Left cardiac atrium (tissue), 4 donors: ENCODE data around the gene PDZD7. TPM values are rescaled to one million over a fixed set of nuclear protein-coding genes. Genes with fewer than 3 reads are reported as not detected.

Experiments used
- ATAC-seq, 2 donors: fragments of 200-7000 bp; cut with Tn5 transposase; one replicate each; pipeline ENCODE4 v1.9.1; 2020; ENCODE audit warnings: mild to moderate bottlenecking in 2 of 2, moderate library complexity in 2 of 2
- DNase-seq: peaks from one replicate; pipeline ENCODE4 v3.0.0-alpha.2; 2020
- intact Hi-C, 2 donors: fragments of 100-400 bp; cut with DNase I; formaldehyde crosslinking; loops; one replicate each; pipeline versions ENCODE4 v1.14.1 to v1.15.1; 2022 to 2023
- total RNA-seq, 2 donors: library from RNA; stranded (reverse); fragmentation: NEBNext Ultra II Directional; extraction: Animal tissue kit (Norgen Biotek cat#: 25700); gene quantifications; one replicate each; pipeline ENCODE4 v1.2.1, GENCODE V29; 2021
- donor health status: DM: no; HTN: yes; CAD: no.
- donor health status: DM: no; HTN: yes; CAD: no; lungs with severe emphysema.
- donor health status: DM: yes; HTN: yes; CAD: no.
- donor health status: Dilated cardiomyopathy.

Gene PDZD7
- total RNA-seq, 2 donors from 2014 or later: 0.44 to 0.50 TPM

DNA sequence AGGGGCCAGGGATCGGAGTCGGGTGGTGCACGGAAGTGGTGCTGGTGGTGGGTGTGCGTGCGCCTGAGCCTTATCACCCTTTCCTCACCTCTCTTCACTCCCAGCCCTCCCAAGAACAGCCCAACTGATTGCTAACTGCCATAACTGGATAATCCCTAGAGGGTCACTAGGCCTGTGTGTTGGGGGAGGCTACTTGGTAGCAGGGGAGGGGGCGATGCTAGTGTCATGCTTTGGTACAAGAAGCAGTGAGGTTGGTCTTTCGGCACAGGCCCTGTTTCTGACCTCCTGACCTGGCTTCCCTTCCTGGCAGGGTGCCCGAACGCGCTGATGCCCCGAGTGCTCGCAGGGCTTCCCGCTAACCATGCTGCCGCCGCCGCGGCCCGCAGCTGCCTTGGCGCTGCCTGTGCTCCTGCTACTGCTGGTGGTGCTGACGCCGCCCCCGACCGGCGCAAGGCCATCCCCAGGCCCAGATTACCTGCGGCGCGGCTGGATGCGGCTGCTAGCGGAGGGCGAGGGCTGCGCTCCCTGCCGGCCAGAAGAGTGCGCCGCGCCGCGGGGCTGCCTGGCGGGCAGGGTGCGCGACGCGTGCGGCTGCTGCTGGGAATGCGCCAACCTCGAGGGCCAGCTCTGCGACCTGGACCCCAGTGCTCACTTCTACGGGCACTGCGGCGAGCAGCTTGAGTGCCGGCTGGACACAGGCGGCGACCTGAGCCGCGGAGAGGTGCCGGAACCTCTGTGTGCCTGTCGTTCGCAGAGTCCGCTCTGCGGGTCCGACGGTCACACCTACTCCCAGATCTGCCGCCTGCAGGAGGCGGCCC, 31.5 kb upstream of the PDZD7 start:
- ATAC-seq: peak; percentile 10 to 16

DNA sequence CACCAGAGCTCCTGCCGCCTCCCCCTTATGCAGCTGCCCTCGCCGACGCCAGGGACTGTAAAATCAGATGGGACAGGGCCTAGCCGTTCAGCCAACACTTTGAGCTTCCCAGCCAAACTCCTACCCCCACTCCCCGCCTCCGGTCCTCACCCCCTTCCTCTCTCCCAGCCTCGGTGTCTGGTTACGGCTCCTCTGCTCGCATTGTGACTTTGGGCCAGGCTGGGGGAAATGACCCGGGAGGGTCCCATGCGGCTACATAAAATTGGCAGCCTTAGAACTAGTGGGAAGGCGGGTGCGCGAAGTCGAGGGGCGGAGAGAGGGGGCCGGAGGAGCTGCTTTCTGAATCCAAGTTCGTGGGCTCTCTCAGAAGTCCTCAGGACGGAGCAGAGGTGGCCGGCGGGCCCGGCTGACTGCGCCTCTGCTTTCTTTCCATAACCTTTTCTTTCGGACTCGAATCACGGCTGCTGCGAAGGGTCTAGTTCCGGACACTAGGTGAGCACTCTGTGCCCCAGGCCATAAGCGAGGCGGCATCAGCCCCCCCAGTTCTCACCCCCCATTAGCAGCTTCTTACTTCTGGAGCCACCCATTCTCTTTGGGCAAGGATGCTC, 30.8 kb upstream of the PDZD7 start, which contains the start of gene KAZALD1:
TSS of gene KAZALD1 (plus strand) at position 366 of the 608 bp plus-strand sequence. CDS start 604 bp downstream, outside the sequence.
- intact Hi-C loops: loop anchor here in 1 of 2 donors (2.0 kb wide), 1 partner anchor 19 kb away; no protein-coding TSS in a partner anchor
- ATAC-seq (peak; percentile 44 to 56), DNase-seq (peak; percentile 69)

More for the DNA sequence above, 31.5 kb upstream of the PDZD7 start:
- peak; percentile 66 for DNase-seq
- intact Hi-C loops: no loop called here

DNA sequence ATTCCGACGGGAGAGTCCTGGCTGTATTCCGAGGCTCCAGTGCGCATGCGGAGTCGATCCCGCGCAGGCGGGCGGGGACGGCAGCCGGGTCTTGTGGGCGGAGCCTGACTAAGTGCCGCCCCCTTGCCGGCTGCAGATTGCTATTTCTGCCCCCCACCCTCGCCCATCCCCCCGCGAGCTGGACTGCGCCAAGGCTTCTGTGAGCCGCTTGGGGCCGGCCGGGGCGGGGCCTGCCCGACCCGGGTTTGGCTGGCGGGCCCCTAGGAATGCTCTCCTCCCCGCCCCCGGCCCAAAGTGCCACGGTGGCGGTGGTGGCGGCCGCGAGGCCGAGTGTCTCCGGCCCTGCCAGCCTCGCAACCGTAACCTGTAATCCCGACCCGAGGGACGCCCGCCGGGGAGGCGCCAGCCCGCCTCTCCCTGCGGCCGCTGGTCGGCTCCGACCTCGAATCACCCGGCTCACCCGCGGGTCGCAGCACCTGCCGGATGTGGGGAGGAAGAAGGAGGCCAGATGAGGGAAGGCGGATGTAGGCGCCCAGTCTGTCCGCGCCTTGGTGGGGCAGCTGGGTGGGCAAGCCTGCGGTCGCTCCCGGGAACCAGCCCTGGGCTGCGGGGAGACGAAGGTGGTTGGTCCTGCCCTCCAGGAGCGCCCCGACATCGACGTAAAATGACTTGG, 30.2 kb upstream of the PDZD7 start:
- peak; percentile 98 for DNase-seq
- intact Hi-C loops: loop anchor here in 1 of 2 donors (2.0 kb wide), 1 partner anchor 18 kb away; no protein-coding TSS in a partner anchor
- peak; percentile 88 to 92 for ATAC-seq

DNA sequence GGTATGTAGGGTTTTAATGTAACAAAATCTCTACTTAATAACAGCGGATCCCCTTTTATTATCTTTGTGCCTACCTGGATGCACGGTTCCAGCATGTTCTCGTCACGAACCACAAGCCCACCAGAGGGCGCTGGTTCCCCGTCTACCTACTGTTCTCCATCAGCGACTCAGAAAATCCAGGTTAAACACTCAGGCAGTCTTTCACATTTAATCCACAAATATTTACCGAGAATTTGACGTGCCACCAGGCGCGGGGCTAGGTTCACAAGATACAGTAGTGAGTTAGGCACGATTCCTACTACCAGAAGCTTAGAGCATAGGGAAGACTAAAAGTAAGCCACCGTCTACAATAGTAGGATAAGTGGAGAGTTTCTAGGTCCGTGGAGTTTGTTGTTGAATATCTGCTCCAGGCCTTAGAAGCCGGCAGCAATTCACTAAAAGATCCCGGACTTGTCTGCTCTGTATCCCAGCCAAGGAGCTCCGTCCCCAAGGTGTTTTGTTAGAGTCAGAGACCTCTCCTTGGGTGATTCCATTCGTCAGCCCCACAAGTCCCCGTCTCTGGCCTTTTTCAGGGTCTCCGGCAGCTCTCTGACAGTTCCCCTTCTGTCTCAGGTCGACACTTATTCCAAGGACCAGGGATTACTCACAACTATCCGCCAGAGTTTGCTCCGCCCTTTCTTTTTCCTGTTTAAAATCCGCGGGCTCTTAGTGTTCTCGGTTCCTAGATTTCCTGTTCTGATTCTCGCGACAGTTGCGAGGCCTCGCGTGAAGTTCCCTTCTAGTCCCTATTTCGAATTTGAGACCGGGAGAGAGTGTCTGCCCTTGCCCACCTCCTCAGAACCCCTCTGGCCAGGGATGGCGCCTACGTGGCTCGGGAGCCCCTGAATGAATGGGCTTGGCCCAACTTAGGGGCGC, 29.4 kb upstream of the PDZD7 start:
- intact Hi-C loops: loop anchor here in 1 of 2 donors (2.0 kb wide), 1 partner anchor 17 kb away; no protein-coding TSS in a partner anchor
- DNase-seq: peak; percentile 95
- peak; percentile 67 to 76 for ATAC-seq

DNA sequence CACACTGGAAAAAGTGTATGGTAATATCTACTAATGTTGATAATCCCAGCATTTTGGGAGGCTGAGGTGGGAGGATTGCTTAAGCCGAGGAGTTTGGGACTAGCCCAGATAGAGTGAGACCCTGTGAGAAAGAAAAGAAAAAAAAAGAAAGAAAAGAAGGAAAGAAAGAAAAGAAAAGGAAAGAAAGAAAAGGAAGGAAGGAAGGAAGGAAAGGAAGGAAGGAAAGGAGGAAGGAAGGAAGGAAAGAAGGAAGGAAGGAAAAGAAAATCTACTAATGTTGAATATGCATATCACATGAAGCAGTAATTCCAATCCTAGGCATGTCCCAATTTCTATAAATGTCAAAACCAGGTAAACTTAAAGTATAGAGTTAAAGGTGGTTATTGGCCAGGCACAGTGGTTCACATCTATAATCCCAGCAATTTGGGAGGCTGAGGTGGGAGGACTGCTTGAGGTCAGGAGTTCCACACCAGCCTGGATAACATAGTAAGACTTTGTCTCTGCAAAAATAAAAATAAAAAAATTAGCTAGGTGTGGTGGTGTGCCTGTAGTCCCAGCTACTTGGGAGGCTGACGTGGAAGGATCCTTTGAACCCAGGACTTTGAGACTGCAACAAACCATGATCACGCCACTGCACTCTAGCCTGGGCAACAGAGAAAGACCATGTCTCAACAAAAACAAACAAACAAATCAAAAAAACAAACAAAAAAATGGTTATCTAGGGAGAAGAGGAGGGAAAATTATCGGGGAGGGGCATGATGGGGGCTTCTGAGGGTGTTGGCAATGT, 25.6 kb upstream of the PDZD7 start:
- intact Hi-C loops: no loop called here

DNA sequence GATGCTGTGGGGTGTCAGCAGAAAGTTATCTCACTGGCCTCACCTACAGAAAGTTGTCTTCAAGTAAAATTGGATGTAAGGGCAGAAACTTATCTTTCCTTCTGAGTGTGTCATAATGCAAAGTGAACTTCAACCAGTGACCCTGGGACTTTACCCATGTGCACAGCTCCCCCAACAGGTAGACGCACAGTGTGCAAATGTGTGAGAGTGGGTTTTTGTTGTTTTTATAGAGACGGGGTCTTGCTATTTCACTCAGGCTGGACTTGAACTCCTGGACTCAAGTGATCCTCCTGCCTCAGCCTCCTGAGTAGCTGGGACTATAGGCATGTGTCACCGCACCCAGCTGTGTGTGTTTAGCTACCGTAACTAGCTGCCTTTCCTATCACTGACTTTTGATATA, 24.5 kb upstream of the PDZD7 start:
- no peak for ATAC-seq
- no peak for DNase-seq
- intact Hi-C loops: no loop called here

More for the DNA sequence above, 25.6 kb upstream of the PDZD7 start:
- ATAC-seq (no peak), DNase-seq (no peak)

DNA sequence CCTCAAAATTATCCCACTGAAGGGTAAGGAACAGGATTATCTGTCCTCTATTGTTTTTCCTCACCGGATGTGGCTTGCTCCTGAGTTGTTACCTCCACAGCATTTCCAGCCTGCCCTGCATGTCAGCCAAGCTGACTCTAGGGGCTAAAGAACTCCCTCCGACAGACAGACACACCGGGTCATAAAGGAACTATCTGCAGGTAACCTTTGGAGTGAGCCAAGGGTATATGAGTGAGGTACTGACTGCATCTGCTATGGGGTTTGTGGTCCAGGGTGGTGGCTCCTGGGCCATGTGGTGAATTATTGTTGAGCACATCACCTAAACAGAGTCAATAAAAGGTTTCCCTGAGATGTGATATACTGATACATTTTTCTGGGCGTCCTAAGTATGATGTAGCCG, 23.9 kb upstream of the PDZD7 start:
- DNase-seq (no peak), ATAC-seq (no peak)
- intact Hi-C loops: no loop called here

DNA sequence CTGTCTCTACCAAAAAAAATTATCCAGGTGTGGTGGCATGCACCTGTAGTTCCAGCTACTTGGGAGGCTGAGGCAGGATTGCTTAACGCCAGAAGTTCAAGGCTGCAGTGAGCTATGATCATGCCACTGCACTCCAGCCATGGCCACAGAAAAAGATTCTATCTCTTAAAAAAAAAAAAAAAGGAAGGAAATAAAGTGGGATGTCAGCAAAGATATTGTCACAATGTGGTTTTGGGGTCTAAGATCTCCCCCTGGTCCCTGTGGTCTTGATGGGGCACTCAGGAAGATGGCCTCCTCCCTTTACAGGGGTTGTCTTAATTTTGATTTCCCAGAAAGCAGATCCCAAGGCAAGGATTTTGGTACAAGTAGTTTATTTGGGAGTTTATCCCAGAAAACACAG, 23.4 kb upstream of the PDZD7 start:
- intact Hi-C loops: no loop called here
- DNase-seq: no peak
- no peak for ATAC-seq

DNA sequence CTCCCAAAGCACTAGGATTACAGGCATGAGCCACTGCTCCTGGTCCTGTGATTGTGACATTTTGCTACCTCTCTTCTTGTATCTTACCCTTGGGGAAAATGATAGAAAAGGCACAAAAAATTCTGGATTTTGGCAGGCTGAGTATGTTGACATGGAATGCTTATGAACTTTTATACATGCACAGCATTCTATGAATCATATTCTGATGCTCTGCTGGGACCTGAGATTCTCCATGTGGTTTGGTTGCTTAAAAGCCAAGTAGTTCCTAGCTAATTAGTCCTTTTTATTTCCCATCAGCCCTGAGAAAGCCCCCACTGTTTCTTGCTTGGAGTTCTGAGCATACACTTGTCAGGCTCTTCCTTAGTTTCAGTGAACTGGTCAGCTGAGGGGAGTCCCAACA, 22.6 kb upstream of the PDZD7 start:
- intact Hi-C loops: no loop called here
- no peak for DNase-seq
- no peak for ATAC-seq

DNA sequence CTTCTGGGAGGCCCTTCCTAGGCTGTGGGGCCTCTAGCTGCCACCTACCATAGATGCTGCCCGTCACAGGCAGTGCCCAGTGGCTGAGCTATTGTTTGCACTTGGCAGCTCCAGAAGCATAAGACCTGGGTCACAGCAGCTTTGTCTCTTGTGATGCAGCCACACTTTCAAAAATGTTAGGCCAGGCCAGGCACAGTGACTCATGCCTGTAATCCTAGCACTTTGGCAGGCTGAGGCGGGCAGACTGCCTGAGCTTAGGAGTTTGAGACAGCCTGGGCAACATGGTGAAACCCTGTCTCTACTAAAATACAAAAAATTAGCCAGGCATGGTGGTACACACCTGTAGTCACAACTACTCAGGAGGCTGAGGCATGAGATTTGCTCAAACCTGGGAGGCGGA, 21.4 kb upstream of the PDZD7 start:
- DNase-seq: no peak
- intact Hi-C loops: no loop called here
- no peak for ATAC-seq

DNA sequence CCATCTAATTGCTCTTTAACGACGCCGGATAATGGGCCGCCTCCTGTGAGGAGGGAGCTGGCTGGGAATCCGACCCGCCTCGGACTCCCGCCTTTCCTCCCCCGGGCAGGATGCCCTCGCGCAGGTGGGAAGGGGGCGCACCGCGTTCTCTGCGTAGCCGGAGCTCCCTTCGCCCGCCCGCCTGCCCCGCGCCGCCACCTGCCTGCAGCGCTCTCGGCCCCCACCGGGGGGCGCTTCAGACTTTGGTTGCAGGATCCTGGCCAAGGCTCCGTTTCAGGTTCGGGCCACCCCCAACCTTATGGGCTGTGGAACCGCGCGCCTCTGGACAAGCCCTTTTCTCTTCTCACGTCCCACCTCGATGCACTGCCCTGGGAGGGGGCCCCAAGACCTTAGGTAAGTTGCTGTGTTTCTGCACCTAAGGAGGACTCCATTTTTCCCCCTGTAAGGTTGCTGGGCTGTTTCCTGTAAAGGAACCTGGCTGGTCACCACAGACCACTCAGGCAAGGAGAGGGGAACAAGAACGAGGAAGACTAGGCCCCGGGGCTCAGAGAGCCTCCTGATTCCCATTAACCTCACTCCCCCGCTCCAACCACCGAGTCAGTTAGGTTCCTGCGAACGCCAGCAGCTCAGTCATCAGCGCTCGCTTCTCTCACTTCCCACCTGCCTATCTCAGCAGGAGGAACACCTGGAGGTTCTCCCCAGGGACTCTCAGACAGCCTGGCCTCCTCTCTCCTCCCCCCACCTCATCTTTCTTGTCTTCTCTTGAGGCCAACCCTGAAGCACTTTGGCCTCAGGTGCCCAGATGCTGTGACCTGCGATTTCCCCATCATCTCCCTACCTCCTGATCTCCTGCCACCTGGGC, 19.5 kb upstream of the PDZD7 start:
- intact Hi-C loops: no loop called here
- DNase-seq (peak; percentile 57), ATAC-seq (peak; percentile 64 to 66)

DNA sequence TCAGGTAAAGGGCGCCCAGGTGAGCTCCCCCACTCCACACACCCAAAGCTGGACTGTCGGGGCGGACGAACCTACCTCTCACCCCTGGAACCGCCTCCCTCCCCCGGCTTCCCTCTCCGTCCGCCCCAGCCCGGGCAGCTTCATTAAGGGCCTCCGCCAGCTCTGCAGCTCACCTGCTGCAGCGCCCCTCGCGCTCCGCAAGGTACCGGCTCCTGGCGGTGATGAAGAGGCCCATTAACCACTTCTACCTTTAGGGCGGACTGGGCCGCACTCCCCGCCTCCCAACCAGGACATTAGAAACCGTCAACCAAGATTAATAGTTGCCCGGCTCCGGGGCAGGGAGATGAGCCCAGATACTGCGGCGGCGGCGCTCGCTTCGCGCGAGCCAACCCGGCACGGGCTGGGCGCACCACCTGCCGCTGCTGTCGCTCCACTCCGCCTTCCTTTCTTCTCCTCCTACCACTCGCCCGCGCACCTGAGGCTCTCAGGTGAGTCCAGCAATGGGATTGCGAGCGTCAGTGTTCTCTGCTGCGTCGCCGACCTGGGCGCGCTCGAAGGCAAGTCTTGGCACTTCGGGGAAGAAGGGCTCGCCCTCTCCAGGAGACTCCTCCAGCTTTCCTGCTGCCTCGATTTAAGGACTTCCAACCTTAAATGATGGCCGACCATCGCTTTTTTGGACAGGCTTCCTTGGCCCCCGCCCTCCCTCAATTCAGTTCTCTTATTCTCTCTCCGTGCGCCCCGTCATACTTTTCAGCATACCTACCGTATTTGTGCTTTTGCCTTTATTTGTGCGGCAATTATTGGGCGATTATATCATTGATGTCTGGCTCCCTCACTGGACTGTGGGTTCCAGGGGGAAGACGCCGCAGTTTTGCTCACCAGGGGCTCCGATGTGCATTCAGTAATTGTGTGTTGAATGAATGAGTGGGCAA, 17.3 kb upstream of the PDZD7 start:
- DNase-seq: no peak
- no peak for ATAC-seq
- intact Hi-C loops: no loop called here

DNA sequence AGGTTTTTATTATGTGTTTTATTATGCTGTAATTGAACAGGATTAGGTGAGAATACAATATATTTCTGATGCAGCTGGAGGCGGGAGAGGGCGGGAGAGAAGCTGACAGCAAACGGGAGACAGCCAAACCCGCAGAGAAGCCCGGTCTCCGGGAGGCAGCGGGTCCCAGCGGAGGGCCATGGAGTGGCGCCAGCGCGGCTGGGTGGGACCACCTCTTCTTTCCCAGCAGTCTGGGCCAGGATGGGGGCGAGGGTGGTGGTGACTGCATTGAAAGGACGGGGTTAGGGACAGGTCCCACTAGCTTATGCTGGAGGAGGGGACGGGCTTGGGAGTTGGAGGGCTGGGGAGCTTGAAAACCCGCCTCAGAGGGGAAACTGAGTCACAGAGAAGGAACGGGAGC, 16.3 kb upstream of the PDZD7 start:
- ATAC-seq (no peak), DNase-seq (no peak)
- intact Hi-C loops: no loop called here

DNA sequence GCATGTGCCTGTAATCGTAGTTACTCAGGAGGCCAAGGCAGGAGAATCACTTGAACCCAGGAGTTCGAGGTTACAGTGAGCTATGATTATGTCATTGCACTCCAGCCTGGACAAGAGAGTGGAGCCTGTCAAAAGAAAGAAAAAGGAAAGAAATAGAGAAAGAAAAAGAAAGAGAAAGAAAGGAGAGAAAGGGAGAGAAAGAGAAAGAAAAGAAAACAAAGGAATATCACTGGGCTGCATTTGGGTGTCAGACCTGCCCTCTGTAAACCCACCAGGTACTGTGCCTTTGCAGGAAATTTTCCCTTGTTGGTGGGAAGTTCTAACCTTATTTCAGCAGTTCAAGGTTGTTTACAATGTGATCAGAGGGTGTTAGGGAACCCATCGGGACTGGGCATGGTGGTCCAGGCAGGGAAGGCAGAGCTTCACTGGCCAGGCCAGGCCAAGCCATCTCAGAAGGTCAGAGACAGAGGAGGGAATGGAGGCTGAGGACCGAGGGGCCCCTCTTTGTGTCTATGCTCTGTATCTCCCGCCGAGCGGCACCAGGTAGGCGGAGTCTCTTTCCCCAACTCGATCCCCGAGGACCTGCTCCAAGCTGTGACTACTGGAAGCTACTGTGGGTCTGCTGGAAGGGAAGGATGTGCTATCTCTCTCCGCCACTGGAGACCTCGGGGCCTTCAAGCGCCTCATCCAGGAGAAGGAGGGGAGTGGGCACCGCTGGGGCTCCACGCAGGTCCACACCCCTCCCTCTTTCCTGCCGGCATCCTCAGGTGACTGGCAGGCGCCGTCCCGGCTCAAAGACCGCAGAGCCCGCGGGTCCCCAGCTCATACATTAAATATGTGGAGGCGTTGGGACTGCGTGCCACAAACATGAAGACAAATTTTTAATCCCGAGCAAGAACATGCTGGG, 15.7 kb upstream of the PDZD7 start:
- DNase-seq (no peak), ATAC-seq (no peak)
- intact Hi-C loops: no loop called here

DNA sequence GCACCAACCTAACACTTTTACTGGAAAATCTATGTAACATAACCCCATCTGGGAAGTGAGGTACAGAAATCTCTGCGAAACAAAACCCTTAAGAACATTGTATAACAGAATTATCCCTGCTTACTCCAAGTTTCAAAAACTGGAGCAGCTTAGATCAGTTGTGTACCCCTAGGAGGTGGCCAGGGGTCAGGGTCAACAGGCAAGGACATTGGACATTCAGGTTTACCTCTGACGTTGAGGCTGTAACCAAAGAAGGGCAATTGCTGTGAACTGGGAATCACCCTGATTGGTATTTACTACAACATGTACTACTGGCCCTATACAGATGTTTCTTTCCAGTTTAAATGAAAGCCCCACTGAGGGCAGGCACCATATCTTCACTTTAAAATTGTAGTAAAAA, 13.2 kb upstream of the PDZD7 start:
- intact Hi-C loops: no loop called here
- ATAC-seq (no peak), DNase-seq (no peak)
